TTC549 (cell line): ENCODE results near the gene MCM9.
"Not testable (repeated sequence)": the region's sequence is repeated elsewhere in the genome, so short reads cannot be mapped to it uniquely, and the experiment has no call there.

Experiments
- FAIRE-seq: peaks from 2 replicates; lab custom pipeline; 2012; peaks lifted over from hg19 to GRCh38; lab: Jason Lieb, UNC

Gene MCM9

GRCh38 chr6:118765316-118765715, 169.6 kb downstream of the MCM9 start:
- not testable (repeated sequence) for FAIRE-seq

GRCh38 chr6:118764766-118765165, 170.2 kb downstream of the MCM9 start:
- FAIRE-seq = no peak
